K562 (cell line): ENCODE data around the gene STPG4. TPM values are rescaled to one million over a fixed set of nuclear protein-coding genes. Genes with fewer than 3 reads are reported as not detected.

Experiments used
- ATAC-seq: fragments of 200-7000 bp; cut with Tn5 transposase; 3 replicates; pipeline ENCODE4 v1.9.1; 2020; ENCODE audit warnings: moderate library complexity
- BruUV-seq: library from RNA; stranded (reverse); fragments of 400-500 nt; replicated peaks from 2 replicates; lab custom pipeline; 2021; lab: Mats Ljungman, UMichigan
- CTCF ChIA-PET: fragments of 300-600 bp; formaldehyde crosslinking; extraction: SDS; loops from one replicate; lab custom pipeline; 2021; ENCODE audit warnings: low intra/inter-chr PET ratio; lab: Yijun Ruan, JAX
- POLR2A ChIA-PET: fragments of 300-600, 350-650 bp; sonication (Branson Sonifier 250); formaldehyde crosslinking; extraction: SDS; loops from one replicate; lab custom pipeline; 2021; ENCODE audit warnings: antibody characterized with exemption, inconsistent platforms; lab: Yijun Ruan, JAX
- DNase-seq, 4 experiments: peaks; one replicate each; pipeline versions ENCODE4 v3.0.0 to v3.0.0-alpha.2; 2011 to 2018; ENCODE audit warnings: low spot score in 3 of 4, mixed read lengths in 3 of 4; ENCODE audit errors: extremely low read depth in 1 of 4
- FAIRE-seq: peaks from 2 replicates; lab custom pipeline; 2011; peaks lifted over from hg19 to GRCh38; lab: Jason Lieb, UNC
- H2AFZ ChIP-seq: 2 replicates; pipeline ENCODE4 v1.6.0; 2011; ENCODE audit warnings: low read depth, low read length, control low read depth, inconsistent platforms
- H3K27ac ChIP-seq: fragments of 200-600 bp; 3 replicates; pipeline ENCODE4 v1.8.0; 2011; ENCODE audit warnings: low read depth, mild to moderate bottlenecking, control low read depth, inconsistent platforms, low read length, moderate library complexity, mixed read lengths; ENCODE audit errors: extremely low read depth
- H3K27me3 ChIP-seq, 2 experiments: fragments of 300-600 bp in 1 of 2; 2 replicates in 1 of 2; 3 replicates in 1 of 2; pipeline versions ENCODE4 v1.6.0 to v1.8.0; 2011; ENCODE audit warnings: inconsistent platforms in 2 of 2, low read length in 2 of 2, mild to moderate bottlenecking in 1 of 2, mixed read lengths in 1 of 2, moderate library complexity in 1 of 2; ENCODE audit not compliant: control insufficient read depth in 2 of 2, insufficient read depth in 2 of 2
- H3K36me3 ChIP-seq: fragments of 300-600 bp; 3 replicates; pipeline ENCODE4 v1.8.0; 2011; ENCODE audit warnings: mild to moderate bottlenecking, low read length, inconsistent platforms; ENCODE audit not compliant: control insufficient read depth, insufficient read depth
- H3K4me1 ChIP-seq, 2 experiments: fragments of 200-600 bp in 1 of 2; replicated peaks in 1 of 2; 2 replicates in 1 of 2; 3 replicates in 1 of 2; pipeline versions ENCODE4 v1.5.1 to v1.8.0; 2011; ENCODE audit warnings: inconsistent platforms in 2 of 2, low read length in 2 of 2, mild to moderate bottlenecking in 1 of 2, mixed read lengths in 1 of 2, moderate library complexity in 1 of 2; ENCODE audit not compliant: control insufficient read depth in 2 of 2, insufficient read depth in 2 of 2
- H3K4me2 ChIP-seq: 2 replicates; pipeline ENCODE4 v1.6.1; 2011; ENCODE audit warnings: low read length, control low read depth, inconsistent platforms, mixed read lengths; ENCODE audit not compliant: insufficient read depth
- H3K4me3 ChIP-seq: fragments of 200-600 bp; sonication (generic), shearing (Covaris generic); 2 replicates; pipeline ENCODE4 v1.5.1; 2016; ENCODE audit warnings: control low read depth, inconsistent platforms
- H3K79me2 ChIP-seq: fragments of 200-600 bp; 3 replicates; pipeline ENCODE4 v1.8.0; 2011; ENCODE audit warnings: low read length, inconsistent platforms; ENCODE audit not compliant: control insufficient read depth, insufficient read depth
- H3K9ac ChIP-seq, 2 experiments: 2 replicates each; pipeline versions ENCODE4 v1.6.0 to v1.6.1; 2011; ENCODE audit warnings: low read depth in 2 of 2, low read length in 2 of 2, control low read depth in 1 of 2, inconsistent platforms in 1 of 2, mild to moderate bottlenecking in 1 of 2, mixed read lengths in 1 of 2; ENCODE audit not compliant: insufficient read depth in 1 of 2
- H3K9me1 ChIP-seq: one replicate; pipeline ENCODE4 v1.6.0; 2011; ENCODE audit warnings: inconsistent platforms, mild to moderate bottlenecking, low read length, moderate library complexity; ENCODE audit not compliant: control insufficient read depth, insufficient read depth
- H3K9me3 ChIP-seq: replicated peaks from 2 replicates; pipeline ENCODE4 v1.5.1; 2011; ENCODE audit warnings: low read depth, low read length, inconsistent platforms; ENCODE audit not compliant: control insufficient read depth, insufficient read depth
- H4K20me1 ChIP-seq: replicated peaks from 2 replicates; pipeline ENCODE4 v1.6.1; 2011; ENCODE audit warnings: low read length, inconsistent platforms, mixed read lengths; ENCODE audit not compliant: control insufficient read depth, insufficient read depth
- CAMTA2 ChIP-seq: fragments of 250-450 bp; sonication (Bioruptor Pico); conservative IDR thresholded peaks from 2 replicates; pipeline ENCODE4 v1.5.1; 2022
- CBX8 ChIP-seq: fragments of 200-600 bp; sonication (generic); IDR thresholded peaks from 2 replicates; pipeline ENCODE4 v1.6.1; 2012; ENCODE audit warnings: borderline replicate concordance, mixed run types, low read depth, mild to moderate bottlenecking, moderate library complexity, mixed read lengths, low read length, control low read depth, inconsistent platforms; ENCODE audit not compliant: poor library complexity, severe bottlenecking; ENCODE audit errors: extremely low read depth
- DIDO1 ChIP-seq: fragments of 450-650 bp; IDR thresholded peaks from 2 replicates; pipeline ENCODE4 v1.6.1; 2016; ENCODE audit warnings: low read depth, missing biosample characterization, missing genetic modification characterization
- HNRNPLL ChIP-seq: fragments of 200-400 bp; formaldehyde crosslinking; IDR thresholded peaks from 2 replicates; pipeline ENCODE4 v1.6.1; 2017; ENCODE audit warnings: low read length, low read depth, mild to moderate bottlenecking; ENCODE audit not compliant: poor library complexity, severe bottlenecking
- MIER1 ChIP-seq: fragments of 450-650 bp; IDR thresholded peaks from 2 replicates; pipeline ENCODE4 v1.6.1; 2016; ENCODE audit warnings: antibody characterized with exemption, mild to moderate bottlenecking, low read depth
- NFIX ChIP-seq: fragments of 250-450 bp; sonication (Bioruptor Pico); IDR thresholded peaks from 2 replicates; pipeline ENCODE4 v1.4.0; 2020; ENCODE audit warnings: low read depth, mild to moderate bottlenecking, moderate library complexity
- PCBP2 ChIP-seq: fragments of 200-400 bp; formaldehyde crosslinking; IDR thresholded peaks from 2 replicates; pipeline ENCODE4 v1.6.1; 2018; ENCODE audit warnings: low read length, low read depth, mild to moderate bottlenecking, moderate library complexity; ENCODE audit not compliant: poor library complexity, severe bottlenecking
- RBBP5 ChIP-seq: fragments of 200-600 bp; sonication (generic); IDR thresholded peaks from 2 replicates; pipeline ENCODE4 v1.6.1; 2012; ENCODE audit warnings: borderline replicate concordance, mild to moderate bottlenecking, low read length, control low read depth, inconsistent platforms; ENCODE audit not compliant: insufficient read depth, poor library complexity, severe bottlenecking
- SIN3B ChIP-seq: fragments of 450-650 bp; IDR thresholded peaks from 2 replicates; pipeline ENCODE4 v1.6.1; 2017; ENCODE audit warnings: low read depth, mild to moderate bottlenecking, moderate library complexity
- SMAD3 ChIP-seq: fragments of 450-650 bp; formaldehyde crosslinking; conservative IDR thresholded peaks from 2 replicates; pipeline ENCODE4 v1.4.0; 2020; ENCODE audit warnings: mild to moderate bottlenecking
- SMC3 ChIP-seq: conservative IDR thresholded peaks from 2 replicates; pipeline ENCODE4 v1.6.1; 2011; ENCODE audit warnings: low read depth, low read length, improper control_type of control experiment; ENCODE audit not compliant: insufficient read depth
- SRSF3 ChIP-seq: fragments of 200-400 bp; formaldehyde crosslinking; IDR thresholded peaks from 2 replicates; pipeline ENCODE4 v1.6.1; 2016; ENCODE audit warnings: mild to moderate bottlenecking, low read length, moderate library complexity; ENCODE audit not compliant: insufficient read depth
- THRAP3 ChIP-seq: fragments of 450-650 bp; IDR thresholded peaks from 2 replicates; pipeline ENCODE4 v1.6.1; 2016; ENCODE audit warnings: mild to moderate bottlenecking, inconsistent platforms, borderline replicate concordance
- ZNF561 ChIP-seq: fragments of 450-650 bp; formaldehyde crosslinking; conservative IDR thresholded peaks from 2 replicates; pipeline ENCODE4 v1.4.0; 2020; ENCODE audit warnings: mild to moderate bottlenecking, moderate library complexity
- WGBS: fragments of 100-300 bp; shearing (Covaris generic); methylation state at CpG from one replicate; pipeline ENCODE4 v1.1.6; 2016; ENCODE audit warnings: low coverage, mixed read lengths; ENCODE audit not compliant: insufficient coverage; ENCODE audit errors: missing lambda C conversion rate; 5-methylcytosine and 5-hydroxymethylcytosine counted together
- in situ Hi-C: fragments of 300-500 bp; cut with MboI; formaldehyde crosslinking; loops from 4 replicates; pipeline ENCODE4 v1.15.0; 2018; ENCODE audit warnings: inconsistent platforms, mixed read lengths
- intact Hi-C: fragments of 100-400 bp; cut with micrococcal nuclease; formaldehyde crosslinking; loops from 2 replicates; pipeline ENCODE4 v1.14.2; 2022
- polyA plus RNA-seq, 8 experiments: library from polyadenylated mRNA; depleted of rRNA in 4 of 8; stranded (reverse) in 5 of 8; unstranded in 3 of 8; fragments of >200 nt; fragmentation: Nextera tagmentation in 2 of 8; fragmentation: Illumina TruSeq in 1 of 8; extraction: Ambion mirVana in 2 of 8; extraction: Trizol in 1 of 8; gene quantifications; 2 replicates each; pipeline versions ENCODE4 v1.2.1 to v1.2.3, GENCODE V29; 2011 to 2014; ENCODE audit warnings: inconsistent platforms in 1 of 8, missing spikeins in 1 of 8
- total RNA-seq, 7 experiments: library from RNA; depleted of rRNA in 6 of 7; stranded (reverse); fragments of >200 nt in 6 of 7; fragmentation: Illumina TruSeq in 2 of 7; extraction: Trizol in 2 of 7; gene quantifications; 2 replicates each; pipeline versions ENCODE4 v1.2.1 to v1.2.3, GENCODE V29; 2011 to 2021; ENCODE audit warnings: low replicate concordance in 1 of 7
- TF ChIP-seq, protein P1 (sequence below): fragments of 450-650 bp; IDR thresholded peaks from 2 replicates; pipeline ENCODE4 v1.6.1; 2017; ENCODE audit warnings: antibody characterized with exemption

Gene STPG4
- total and polyA plus RNA-seq, 9 of the 15 experiments (the other 6 are each of a cell fraction or from before 2014, with no cell fraction given), result 0.10 to 0.68 (median 0.22) TPM; not detected in 6

DNA sequence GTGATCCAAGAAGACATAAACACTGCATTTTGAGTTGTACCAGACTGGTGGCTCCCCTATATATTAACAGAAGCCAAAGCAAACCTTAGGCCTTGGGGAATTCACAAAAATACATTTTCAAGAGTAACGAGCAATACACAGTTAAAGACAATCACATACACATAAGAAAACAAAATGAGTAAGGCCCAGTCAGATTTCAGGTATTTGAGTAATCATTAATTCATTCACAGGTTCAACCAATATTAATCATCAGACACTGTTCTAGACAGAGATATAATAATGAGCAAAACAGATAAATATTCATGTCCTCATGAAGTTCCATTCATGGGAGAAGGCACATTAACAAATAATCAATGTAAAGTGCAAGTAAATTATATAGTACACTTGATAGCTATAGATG, 9.6 kb downstream of the STPG4 start:
- POLR2A ChIA-PET, result no interaction called here
- no peaks in the 10 kb centered on the region for H3K79me2 ChIP-seq
- H3K4me3 ChIP-seq, result no peak overlapping the region
- 10% methylated on average over 1 of the region's 1 CpG for WGBS
- in situ Hi-C loops, result no loop called here
- H3K27me3 ChIP-seq, result peaks cover 0 to 8% of the 10 kb centered on the region in 2 experiments; a peak in 1 of 5 replicates
- H3K4me1 ChIP-seq, result no peaks in the 10 kb centered on the region; a peak in 1 of 5 replicates
- FAIRE-seq (no peak), ATAC-seq (no peak), DNase-seq (no peak)
- H3K36me3 ChIP-seq, result no peaks in the 10 kb centered on the region
- intact Hi-C loops, result no loop called here
- H3K9me3 ChIP-seq, result no peaks in the 10 kb centered on the region
- H3K9ac ChIP-seq, result no peak overlapping the region
- BruUV-seq, result no TSS peak
- H3K4me2 ChIP-seq, result no peak overlapping the region
- CTCF ChIA-PET, result no interaction called here
- no peaks in the 10 kb centered on the region for H4K20me1 ChIP-seq
- no peak for TF ChIP-seq NFIX (CRISPR knock-in tag)
- no peak for TF ChIP-seq CBX8
- TF ChIP-seq, all 486 proteins: peak for 0
- Histone ChIP-seq H2AFZ (no peak overlapping the region), H3K9me1 (no peaks in the 10 kb centered on the region), H3K27ac (no peak overlapping the region)

DNA sequence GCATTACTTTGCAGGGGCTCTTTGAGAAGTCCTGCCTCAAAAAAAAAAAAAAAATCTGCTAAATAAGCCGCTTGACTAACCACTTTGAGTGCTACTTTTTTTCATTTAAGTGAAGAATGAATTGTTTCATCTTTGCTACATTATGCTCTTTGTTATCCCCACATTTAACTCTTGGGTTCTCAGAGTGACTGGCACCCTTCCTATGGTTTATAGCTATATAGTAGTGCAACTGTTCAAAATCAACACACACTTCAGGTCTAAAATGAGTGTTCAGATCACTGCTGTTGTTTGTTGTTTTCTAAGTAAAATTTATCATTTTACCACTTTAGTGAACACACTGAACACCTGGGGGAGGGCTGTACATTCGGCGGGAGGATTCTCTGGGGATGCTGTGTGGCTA, 13.6 kb downstream of the STPG4 start:
- Histone ChIP-seq H3K9me1 (no peaks in the 10 kb centered on the region), H3K9ac (no peak overlapping the region), H3K27ac (no peak overlapping the region), H3K9me3 (no peaks in the 10 kb centered on the region), H3K27me3 (peaks cover 6 to 16% of the 10 kb centered on the region in 2 experiments; a peak in 2 of 5 replicates), H3K36me3 (no peaks in the 10 kb centered on the region), H3K4me1 (no peaks in the 10 kb centered on the region), H3K4me3 (no peak overlapping the region), H3K79me2 (no peaks in the 10 kb centered on the region), H3K4me2 (no peak overlapping the region), H2AFZ (no peak overlapping the region), H4K20me1 (no peaks in the 10 kb centered on the region)
- WGBS, result 17% methylated on average over 3 of the region's 3 CpGs
- CTCF ChIA-PET, result no interaction called here
- intact Hi-C loops, result no loop called here
- POLR2A ChIA-PET, result interaction anchor here (0.8 to 1.3 kb wide), 2 partner anchors 10 to 15 kb away, joined by 3 read pairs; no protein-coding TSS in a partner anchor
- no peak for FAIRE-seq
- DNase-seq, result no peak
- in situ Hi-C loops, result no loop called here
- no peak for ATAC-seq
- no TSS peak for BruUV-seq
- TF ChIP-seq PCBP2, result no peak
- TF ChIP-seq, protein P1, sequence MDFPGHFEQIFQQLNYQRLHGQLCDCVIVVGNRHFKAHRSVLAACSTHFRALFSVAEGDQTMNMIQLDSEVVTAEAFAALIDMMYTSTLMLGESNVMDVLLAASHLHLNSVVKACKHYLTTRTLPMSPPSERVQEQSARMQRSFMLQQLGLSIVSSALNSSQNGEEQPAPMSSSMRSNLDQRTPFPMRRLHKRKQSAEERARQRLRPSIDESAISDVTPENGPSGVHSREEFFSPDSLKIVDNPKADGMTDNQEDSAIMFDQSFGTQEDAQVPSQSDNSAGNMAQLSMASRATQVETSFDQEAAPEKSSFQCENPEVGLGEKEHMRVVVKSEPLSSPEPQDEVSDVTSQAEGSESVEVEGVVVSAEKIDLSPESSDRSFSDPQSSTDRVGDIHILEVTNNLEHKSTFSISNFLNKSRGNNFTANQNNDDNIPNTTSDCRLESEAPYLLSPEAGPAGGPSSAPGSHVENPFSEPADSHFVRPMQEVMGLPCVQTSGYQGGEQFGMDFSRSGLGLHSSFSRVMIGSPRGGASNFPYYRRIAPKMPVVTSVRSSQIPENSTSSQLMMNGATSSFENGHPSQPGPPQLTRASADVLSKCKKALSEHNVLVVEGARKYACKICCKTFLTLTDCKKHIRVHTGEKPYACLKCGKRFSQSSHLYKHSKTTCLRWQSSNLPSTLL, result no peak
- TF ChIP-seq SIN3B, result no peak
- no peak for TF ChIP-seq SMAD3 (CRISPR knock-in tag)
- no peak for TF ChIP-seq ZNF561
- TF ChIP-seq RBBP5, result no peak
- TF ChIP-seq MIER1, result no peak
- TF ChIP-seq THRAP3, result no peak
- no peak for TF ChIP-seq SMC3
- no peak for TF ChIP-seq HNRNPLL
- no peak for TF ChIP-seq SRSF3
- no peak for TF ChIP-seq CAMTA2 (CRISPR knock-in tag)
- TF ChIP-seq DIDO1 (tag), result no peak
